ENCODE measurements around the gene BTRC.

DNA sequence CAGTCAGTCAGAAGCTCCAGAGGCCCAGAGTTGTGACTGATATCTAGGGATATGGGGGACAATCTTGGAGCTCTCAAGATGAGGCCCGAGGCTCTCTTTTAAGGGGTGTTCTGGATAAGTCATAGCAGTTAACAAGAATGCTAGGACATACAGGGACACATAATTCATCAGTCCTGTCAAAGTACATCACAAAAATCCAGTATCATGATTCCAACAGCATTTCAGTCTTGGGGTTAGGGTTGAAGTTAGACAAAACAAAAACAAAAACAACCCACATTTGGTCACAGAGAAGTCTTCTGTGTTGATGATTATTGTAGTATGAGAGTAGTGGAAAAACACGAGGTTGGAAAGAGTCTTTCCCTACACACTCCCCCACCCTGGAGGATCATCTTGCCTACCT lies 39.4 kb downstream of the BTRC start:
- TF ChIP-seq CTCF (IDR thresholded peaks at IDR 0.05): no peak
- TF ChIP-seq POLR2A (IDR thresholded peaks at IDR 0.05): no peak

Measured in lower leg skin (tissue), 3 donors.